Stimulated activated CD8-positive, alpha-beta memory T cell treated with anti-CD3 and anti-CD28 coated beads, Interleukin-7, amount 100 ng/mL, for 4 hours (primary cell): ENCODE data around the gene OLIG3.

Experiments used
- DNase-seq, 2 donors: peaks; one replicate each; pipeline ENCODE4 v3.0.0-alpha.2; 2020; ENCODE audit warnings: low read depth in 2 of 2

OLIG3 gene

GRCh38 chr6:137496368-137496767, 2.2 kb upstream of the OLIG3 start:
- no peak for DNase-seq

GRCh38 chr6:137495703-137496336, 1.6 kb upstream of the OLIG3 start:
- DNase-seq: no peak

- no peak for DNase-seq
Observed at GRCh38 chr6:137494988-137495702, 951 bp upstream of the OLIG3 start.

- DNase-seq: no peak
Observed at GRCh38 chr6:137493218-137494038, 766 bp downstream of the OLIG3 start.

- DNase-seq: no peak
Observed at GRCh38 chr6:137492289-137493217, 1.6 kb downstream of the OLIG3 start.

GRCh38 chr6:137491478-137491877, 2.7 kb downstream of the OLIG3 start:
- no peak for DNase-seq

- no peak for DNase-seq
Observed at GRCh38 chr6:137490961-137491360, 3.2 kb downstream of the OLIG3 start.

- DNase-seq: no peak
Observed at GRCh38 chr6:137490006-137490905, 3.9 kb downstream of the OLIG3 start.

- no peak for DNase-seq
Observed at GRCh38 chr6:137489046-137490005, 4.9 kb downstream of the OLIG3 start.

- no peak for DNase-seq
Observed at GRCh38 chr6:137488150-137489045, 5.8 kb downstream of the OLIG3 start.

GRCh38 chr6:137487869-137488149, 6.4 kb downstream of the OLIG3 start:
- DNase-seq: no peak

GRCh38 chr6:137487181-137487868, 6.9 kb downstream of the OLIG3 start:
- DNase-seq: no peak

- no peak for DNase-seq
Observed at GRCh38 chr6:137486416-137486815, 7.8 kb downstream of the OLIG3 start.

- DNase-seq: no peak
Observed at GRCh38 chr6:137480431-137480830, 13.8 kb downstream of the OLIG3 start.

GRCh38 chr6:137475103-137475502, 19.1 kb downstream of the OLIG3 start:
- no peak for DNase-seq

GRCh38 chr6:137473598-137473997, 20.6 kb downstream of the OLIG3 start:
- no peak for DNase-seq

- DNase-seq: no peak
Observed at GRCh38 chr6:137472641-137473137, 21.5 kb downstream of the OLIG3 start.

- DNase-seq: no peak
Observed at GRCh38 chr6:137471986-137472385, 22.2 kb downstream of the OLIG3 start.
